Astrocyte (in vitro differentiated cells and primary cell): ENCODE data around the gene PDAP1. TPM values are rescaled to one million over a fixed set of nuclear protein-coding genes. Genes with fewer than 3 reads are reported as not detected.

Source experiments
- DNase-seq: peaks from one replicate; pipeline ENCODE4 v3.0.0-alpha.2; 2010; ENCODE audit warnings: low read depth
- FAIRE-seq: peaks from 2 replicates; lab custom pipeline; 2011; peaks lifted over from hg19 to GRCh38; lab: Jason Lieb, UNC
- H2AFZ ChIP-seq: 2 replicates; pipeline ENCODE4 v1.6.0; 2012; ENCODE audit warnings: low read depth, low read length, inconsistent platforms
- H3K27ac ChIP-seq: 2 replicates; pipeline ENCODE4 v1.5.1; 2011; ENCODE audit warnings: low read depth, low read length, inconsistent platforms
- H3K27me3 ChIP-seq: 2 replicates; pipeline ENCODE4 v1.6.0; 2011; ENCODE audit warnings: low read length, inconsistent platforms; ENCODE audit not compliant: insufficient read depth
- H3K36me3 ChIP-seq: 2 replicates; pipeline ENCODE4 v1.5.1; 2011; ENCODE audit warnings: low read length, inconsistent platforms; ENCODE audit not compliant: insufficient read depth
- H3K4me1 ChIP-seq: 2 replicates; pipeline ENCODE4 v1.5.1; 2011; ENCODE audit warnings: low read length, inconsistent platforms; ENCODE audit not compliant: insufficient read depth
- H3K4me2 ChIP-seq: 2 replicates; pipeline ENCODE4 v1.6.0; 2012; ENCODE audit warnings: low read length, inconsistent platforms
- H3K4me3 ChIP-seq: 2 replicates; pipeline ENCODE4 v1.5.1; 2011; ENCODE audit warnings: low read depth, mild to moderate bottlenecking, low read length, inconsistent platforms; ENCODE audit not compliant: insufficient read depth
- H3K79me2 ChIP-seq: 2 replicates; pipeline ENCODE4 v1.6.0; 2012; ENCODE audit warnings: mild to moderate bottlenecking, low read length, inconsistent platforms; ENCODE audit not compliant: insufficient read depth
- H3K9ac ChIP-seq: 2 replicates; pipeline ENCODE4 v1.6.0; 2012; ENCODE audit warnings: mild to moderate bottlenecking, low read length, inconsistent platforms
- H3K9me3 ChIP-seq: 2 replicates; pipeline ENCODE4 v1.5.1; 2012; ENCODE audit warnings: low read depth, mild to moderate bottlenecking, low read length, inconsistent platforms; ENCODE audit not compliant: insufficient read depth
- H4K20me1 ChIP-seq: 2 replicates; pipeline ENCODE4 v1.6.0; 2012; ENCODE audit warnings: low read length, inconsistent platforms; ENCODE audit not compliant: insufficient read depth
- H3K27ac Mint-ChIP-seq: one replicate; pipeline ENCODE4 v1.8.0; 2021; ENCODE audit warnings: mild to moderate bottlenecking, mixed read lengths; ENCODE audit not compliant: unreplicated experiment
- H3K27me3 Mint-ChIP-seq: one replicate; pipeline ENCODE4 v1.8.0; 2021; ENCODE audit warnings: low read depth, mixed read lengths; ENCODE audit not compliant: unreplicated experiment
- H3K36me3 Mint-ChIP-seq: one replicate; pipeline ENCODE4 v1.8.0; 2021; ENCODE audit warnings: low read depth, mixed read lengths; ENCODE audit not compliant: unreplicated experiment
- H3K4me1 Mint-ChIP-seq: one replicate; pipeline ENCODE4 v1.8.0; 2021; ENCODE audit warnings: low read depth, mixed read lengths; ENCODE audit not compliant: unreplicated experiment
- H3K4me3 Mint-ChIP-seq: one replicate; pipeline ENCODE4 v1.8.0; 2021; ENCODE audit warnings: mild to moderate bottlenecking, moderate library complexity, mixed read lengths; ENCODE audit not compliant: unreplicated experiment
- H3K9me3 Mint-ChIP-seq: one replicate; pipeline ENCODE4 v1.8.0; 2021; ENCODE audit warnings: mild to moderate bottlenecking, mixed read lengths; ENCODE audit not compliant: unreplicated experiment
- CTCF ChIP-seq: IDR thresholded peaks from 2 replicates; pipeline ENCODE4 v1.5.1; 2011; ENCODE audit warnings: low read depth, mild to moderate bottlenecking, inconsistent platforms, low read length, moderate library complexity; ENCODE audit not compliant: insufficient read depth
- EZH2 ChIP-seq: IDR thresholded peaks from 2 replicates; pipeline ENCODE4 v1.6.1; 2012; ENCODE audit warnings: mild to moderate bottlenecking, low read length, inconsistent platforms; ENCODE audit not compliant: insufficient read depth
- total RNA-seq: library from RNA; stranded (reverse); gene quantifications from 2 replicates; pipeline ENCODE4 v1.2.1, GENCODE V29; 2021

PDAP1 gene
- total RNA-seq, 1 donor from 2014 or later: 106 TPM

GRCh38 chr7:99438573-99439480 lies 30.4 kb upstream of the PDAP1 start, which contains the start of the genes CPSF4 and PTCD1:
CPSF4 (plus strand) TSS chr7:99438943; CDS start chr7:99439083, 140 bp downstream.
PTCD1 (minus strand) TSS chr7:99438798; CDS start chr7:99435242, 3,556 bp downstream.
- Histone ChIP-seq H3K4me1 (peaks cover 14% of the 10 kb centered on the region), H4K20me1 (peaks cover 39% of the 10 kb centered on the region), H3K9ac (peak within 1 kb of the TSS; percentile 88), H3K4me3 (peak within 1 kb of the TSS; percentile 86), H2AFZ (peak within 1 kb of the TSS; percentile 90), H3K27me3 (no peaks in the 10 kb centered on the region), H3K4me2 (peak within 1 kb of the TSS; percentile 99), H3K9me3 (no peaks in the 10 kb centered on the region), H3K36me3 (no peaks in the 10 kb centered on the region), H3K27ac (peak within 1 kb of the TSS; percentile 64), H3K79me2 (peaks cover 63% of the 10 kb centered on the region)
- FAIRE-seq (no peak), DNase-seq (peak; percentile 88)
- Mint-ChIP-seq H3K9me3 (no peaks in the 10 kb centered on the region), H3K27me3 (no peaks in the 10 kb centered on the region), H3K36me3 (peaks cover 9% of the 10 kb centered on the region), H3K27ac (peak within 1 kb of the TSS; percentile 95), H3K4me3 (peak within 1 kb of the TSS; percentile 98), H3K4me1 (peaks cover 10% of the 10 kb centered on the region)
- TF ChIP-seq CTCF (no peak), EZH2 (no peak)

GRCh38 chr7:99437946-99438572 lies 29.7 kb upstream of the PDAP1 start:
- no peak for FAIRE-seq
- peaks cover 9% of the 10 kb centered on the region for H3K4me1 Mint-ChIP-seq

More at GRCh38 chr7:99437946-99438572, 29.7 kb upstream of the PDAP1 start:
- peaks cover 59% of the 10 kb centered on the region for H3K79me2 ChIP-seq
- peak overlapping the region; percentile 98 for H3K4me3 Mint-ChIP-seq
- peak overlapping the region; percentile 99 for H3K4me2 ChIP-seq
- peak overlapping the region; percentile 69 for H3K27ac Mint-ChIP-seq
- DNase-seq: no peak
- H3K4me1 ChIP-seq: peaks cover 14% of the 10 kb centered on the region
- peaks cover 8% of the 10 kb centered on the region for H3K36me3 Mint-ChIP-seq
- H3K9ac ChIP-seq: peak overlapping the region; percentile 88
- TF ChIP-seq EZH2 (no peak), CTCF (no peak)
- H4K20me1 ChIP-seq: peaks cover 34% of the 10 kb centered on the region
- H3K27ac ChIP-seq: peak overlapping the region; percentile 57
- no peaks in the 10 kb centered on the region for H3K9me3 Mint-ChIP-seq
- H2AFZ ChIP-seq: peak overlapping the region; percentile 90
- peak overlapping the region; percentile 86 for H3K4me3 ChIP-seq
- peaks cover 3% of the 10 kb centered on the region for H3K36me3 ChIP-seq
- no peaks in the 10 kb centered on the region for H3K27me3 ChIP-seq
- no peaks in the 10 kb centered on the region for H3K9me3 ChIP-seq
- no peaks in the 10 kb centered on the region for H3K27me3 Mint-ChIP-seq
